ENCODE data around the gene RRAS. TPM values are rescaled to one million over a fixed set of nuclear protein-coding genes. Genes with fewer than 3 reads are reported as not detected.

Gene RRAS
- total RNA-seq, 1 donor from 2014 or later, result 1.2 TPM

GRCh38 chr19:49601482-49602038, 38.4 kb downstream of the RRAS start:
- Mint-ChIP-seq H3K4me3 (no peak overlapping the region), H3K9me3 (no peaks in the 10 kb centered on the region), H3K4me1 (no peaks in the 10 kb centered on the region), H3K36me3 (ENCODE audit: low read depth) (peaks cover 17% of the 10 kb centered on the region), H3K27ac (ENCODE audit: unreplicated experiment) (no peak overlapping the region), H3K27me3 (ENCODE audit: low read depth) (no peaks in the 10 kb centered on the region)
- no peak for DNase-seq (ENCODE audit: low read depth, low spot score)
- TF ChIP-seq, protein P1, sequence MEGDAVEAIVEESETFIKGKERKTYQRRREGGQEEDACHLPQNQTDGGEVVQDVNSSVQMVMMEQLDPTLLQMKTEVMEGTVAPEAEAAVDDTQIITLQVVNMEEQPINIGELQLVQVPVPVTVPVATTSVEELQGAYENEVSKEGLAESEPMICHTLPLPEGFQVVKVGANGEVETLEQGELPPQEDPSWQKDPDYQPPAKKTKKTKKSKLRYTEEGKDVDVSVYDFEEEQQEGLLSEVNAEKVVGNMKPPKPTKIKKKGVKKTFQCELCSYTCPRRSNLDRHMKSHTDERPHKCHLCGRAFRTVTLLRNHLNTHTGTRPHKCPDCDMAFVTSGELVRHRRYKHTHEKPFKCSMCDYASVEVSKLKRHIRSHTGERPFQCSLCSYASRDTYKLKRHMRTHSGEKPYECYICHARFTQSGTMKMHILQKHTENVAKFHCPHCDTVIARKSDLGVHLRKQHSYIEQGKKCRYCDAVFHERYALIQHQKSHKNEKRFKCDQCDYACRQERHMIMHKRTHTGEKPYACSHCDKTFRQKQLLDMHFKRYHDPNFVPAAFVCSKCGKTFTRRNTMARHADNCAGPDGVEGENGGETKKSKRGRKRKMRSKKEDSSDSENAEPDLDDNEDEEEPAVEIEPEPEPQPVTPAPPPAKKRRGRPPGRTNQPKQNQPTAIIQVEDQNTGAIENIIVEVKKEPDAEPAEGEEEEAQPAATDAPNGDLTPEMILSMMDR (conservative IDR thresholded peaks at IDR 0.05), result no peak

DNA sequence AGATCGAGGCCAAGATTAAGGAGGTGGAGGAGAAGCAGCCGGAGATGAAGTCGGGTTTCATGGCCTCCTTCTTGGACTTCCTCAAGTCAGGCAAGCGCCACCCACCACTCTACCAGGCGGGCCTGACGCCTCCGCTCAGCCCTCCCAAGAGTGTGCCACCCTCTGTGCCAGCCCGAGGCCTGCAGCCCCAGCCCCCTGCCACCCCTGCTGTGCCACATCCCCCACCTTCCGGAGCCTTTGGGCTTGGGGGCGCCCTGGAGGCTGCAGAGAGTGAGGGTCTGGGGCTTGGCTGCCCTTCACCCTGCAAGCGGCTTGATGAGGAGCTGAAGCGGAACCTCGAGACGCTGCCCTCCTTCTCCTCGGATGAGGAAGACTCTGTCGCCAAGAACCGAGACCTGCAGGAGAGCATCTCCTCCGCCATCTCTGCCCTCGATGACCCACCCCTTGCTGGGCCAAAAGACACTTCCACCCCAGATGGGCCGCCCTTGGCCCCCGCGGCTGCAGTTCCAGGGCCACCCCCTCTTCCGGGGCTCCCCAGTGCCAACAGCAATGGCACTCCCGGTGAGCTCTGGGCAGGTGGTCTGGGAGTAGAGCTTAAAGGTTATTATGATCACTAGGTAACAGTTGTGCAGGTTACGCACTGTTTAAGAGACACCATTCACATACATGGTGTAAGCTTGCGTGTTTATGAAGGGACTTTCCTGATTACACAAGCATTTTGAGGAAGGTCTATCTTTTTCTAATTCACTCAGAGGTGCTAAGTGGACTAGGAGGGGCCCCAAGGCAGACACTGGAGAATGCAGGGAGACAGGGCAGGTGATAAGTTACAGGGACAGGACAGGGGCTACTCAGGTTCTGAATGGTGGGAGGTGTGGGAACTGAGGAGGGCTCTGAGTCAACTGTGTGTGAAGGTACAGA, 40.3 kb downstream of the RRAS start:
- TF ChIP-seq, protein P1 (conservative IDR thresholded peaks at IDR 0.05), result no peak
- H3K4me1 Mint-ChIP-seq, result no peaks in the 10 kb centered on the region
- no peaks in the 10 kb centered on the region for H3K27me3 Mint-ChIP-seq (ENCODE audit: low read depth)
- no peak overlapping the region for H3K4me3 Mint-ChIP-seq
- no peaks in the 10 kb centered on the region for H3K9me3 Mint-ChIP-seq
- H3K27ac Mint-ChIP-seq (ENCODE audit: unreplicated experiment), result no peak overlapping the region
- DNase-seq (ENCODE audit: low read depth, low spot score), result no peak
- peaks cover 17% of the 10 kb centered on the region for H3K36me3 Mint-ChIP-seq (ENCODE audit: low read depth)

DNA sequence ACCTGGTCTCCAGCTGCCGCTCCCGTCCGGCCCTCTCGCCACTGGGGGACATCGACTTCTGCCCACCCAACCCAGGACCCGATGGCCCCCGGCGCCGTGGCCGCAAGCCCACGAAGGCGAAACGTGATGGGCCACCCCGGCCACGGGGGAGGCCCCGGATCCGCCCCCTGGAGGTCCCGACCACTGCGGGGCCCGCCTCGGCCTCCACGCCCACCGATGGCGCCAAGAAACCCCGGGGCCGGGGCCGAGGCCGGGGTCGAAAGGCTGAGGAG, 42.3 kb downstream of the RRAS start:
- no peak for DNase-seq (ENCODE audit: low read depth, low spot score)
- no peaks in the 10 kb centered on the region for H3K9me3 Mint-ChIP-seq
- no peak overlapping the region for H3K27ac Mint-ChIP-seq (ENCODE audit: unreplicated experiment)
- H3K4me3 Mint-ChIP-seq, result no peak overlapping the region
- peaks cover 15% of the 10 kb centered on the region for H3K36me3 Mint-ChIP-seq (ENCODE audit: low read depth)
- peaks cover 2% of the 10 kb centered on the region for H3K27me3 Mint-ChIP-seq (ENCODE audit: low read depth)
- H3K4me1 Mint-ChIP-seq, result peaks cover 16% of the 10 kb centered on the region
- TF ChIP-seq, protein P1 (conservative IDR thresholded peaks at IDR 0.05), result no peak

DNA sequence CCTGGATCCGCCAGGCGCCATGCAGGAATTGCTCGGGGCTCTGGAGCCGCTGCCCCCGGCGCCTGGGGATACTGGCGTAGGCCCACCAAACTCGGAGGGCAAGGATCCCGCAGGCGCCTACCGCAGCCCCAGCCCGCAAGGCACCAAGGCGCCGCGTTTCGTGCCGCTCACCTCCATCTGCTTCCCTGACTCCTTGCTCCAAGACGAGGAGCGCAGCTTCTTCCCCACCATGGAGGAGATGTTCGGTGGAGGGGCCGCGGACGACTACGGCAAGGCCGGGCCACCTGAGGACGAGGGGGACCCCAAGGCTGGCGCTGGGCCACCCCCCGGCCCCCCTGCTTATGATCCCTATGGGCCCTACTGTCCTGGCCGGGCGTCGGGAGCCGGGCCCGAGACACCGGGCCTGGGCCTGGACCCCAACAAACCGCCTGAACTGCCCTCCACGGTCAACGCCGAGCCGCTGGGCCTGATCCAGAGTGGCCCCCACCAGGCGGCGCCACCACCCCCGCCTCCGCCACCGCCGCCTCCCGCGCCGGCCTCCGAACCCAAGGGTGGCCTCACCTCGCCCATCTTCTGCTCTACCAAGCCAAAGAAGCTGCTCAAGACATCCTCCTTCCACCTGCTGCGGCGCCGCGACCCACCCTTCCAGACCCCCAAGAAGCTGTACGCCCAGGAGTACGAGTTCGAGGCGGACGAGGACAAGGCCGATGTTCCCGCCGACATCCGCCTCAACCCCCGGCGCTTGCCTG, 42.8 kb downstream of the RRAS start:
- TF ChIP-seq, protein P1 (conservative IDR thresholded peaks at IDR 0.05), result no peak
- no peak overlapping the region for H3K4me3 Mint-ChIP-seq
- H3K36me3 Mint-ChIP-seq (ENCODE audit: low read depth), result peaks cover 14% of the 10 kb centered on the region
- no peaks in the 10 kb centered on the region for H3K9me3 Mint-ChIP-seq
- H3K27me3 Mint-ChIP-seq (ENCODE audit: low read depth), result peaks cover 2% of the 10 kb centered on the region
- H3K4me1 Mint-ChIP-seq, result peaks cover 21% of the 10 kb centered on the region
- DNase-seq (ENCODE audit: low read depth, low spot score), result no peak
- no peak overlapping the region for H3K27ac Mint-ChIP-seq (ENCODE audit: unreplicated experiment)

- TF ChIP-seq, protein P1 (conservative IDR thresholded peaks at IDR 0.05), result no peak
- Mint-ChIP-seq H3K4me3 (no peak overlapping the region), H3K36me3 (ENCODE audit: low read depth) (peaks cover 12% of the 10 kb centered on the region), H3K27me3 (ENCODE audit: low read depth) (peaks cover 2% of the 10 kb centered on the region), H3K9me3 (no peaks in the 10 kb centered on the region), H3K4me1 (peaks cover 22% of the 10 kb centered on the region), H3K27ac (ENCODE audit: unreplicated experiment) (no peak overlapping the region)
- DNase-seq (ENCODE audit: low read depth, low spot score), result no peak
These were observed 43.5 kb downstream of the RRAS start for GRCh38 chr19:49596407-49596806.
